ENCODE results near the gene SH3GLB2.
A peak's percentile ranks its signal among the peaks of the same experiment; 100 is the strongest.
"Not testable (repeated sequence)": the region's sequence is repeated elsewhere in the genome, so short reads cannot be mapped to it uniquely, and the experiment has no call there.

The SH3GLB2 gene

GRCh38 chr9:129014124-129014523, 14.0 kb downstream of the SH3GLB2 start:
- no peak for DNase-seq

- no peak for DNase-seq
These were observed 14.5 kb downstream of the SH3GLB2 start for GRCh38 chr9:129013674-129014073.

- DNase-seq = no peak
These were observed 15.2 kb downstream of the SH3GLB2 start for GRCh38 chr9:129012893-129013448.

GRCh38 chr9:129012343-129012742, 15.8 kb downstream of the SH3GLB2 start:
- no peak for DNase-seq

DNA sequence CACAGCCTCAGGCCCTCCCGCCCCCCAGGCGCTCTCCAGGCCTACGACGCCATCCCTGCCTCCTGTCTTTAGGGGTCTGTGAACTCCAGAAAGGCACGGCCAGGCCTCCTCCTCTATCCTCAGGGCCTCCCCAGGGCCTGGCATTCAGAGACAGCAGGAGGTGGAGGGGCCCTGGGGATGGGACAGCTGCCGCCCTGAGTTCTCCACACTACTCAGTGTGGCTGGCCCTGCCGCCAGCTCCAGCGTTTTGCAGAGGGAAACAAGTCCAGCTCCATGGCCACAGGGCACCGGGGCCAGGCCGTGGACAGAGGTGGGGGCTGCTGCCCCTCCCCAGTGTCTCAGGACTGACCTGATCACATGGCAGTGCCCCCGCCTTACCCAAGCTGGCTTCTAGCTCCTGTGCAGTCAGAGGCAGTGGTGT, 16.4 kb downstream of the SH3GLB2 start:
- DNase-seq = no peak

- DNase-seq = no peak
These were observed 17.0 kb downstream of the SH3GLB2 start for GRCh38 chr9:129011170-129011569.

DNA sequence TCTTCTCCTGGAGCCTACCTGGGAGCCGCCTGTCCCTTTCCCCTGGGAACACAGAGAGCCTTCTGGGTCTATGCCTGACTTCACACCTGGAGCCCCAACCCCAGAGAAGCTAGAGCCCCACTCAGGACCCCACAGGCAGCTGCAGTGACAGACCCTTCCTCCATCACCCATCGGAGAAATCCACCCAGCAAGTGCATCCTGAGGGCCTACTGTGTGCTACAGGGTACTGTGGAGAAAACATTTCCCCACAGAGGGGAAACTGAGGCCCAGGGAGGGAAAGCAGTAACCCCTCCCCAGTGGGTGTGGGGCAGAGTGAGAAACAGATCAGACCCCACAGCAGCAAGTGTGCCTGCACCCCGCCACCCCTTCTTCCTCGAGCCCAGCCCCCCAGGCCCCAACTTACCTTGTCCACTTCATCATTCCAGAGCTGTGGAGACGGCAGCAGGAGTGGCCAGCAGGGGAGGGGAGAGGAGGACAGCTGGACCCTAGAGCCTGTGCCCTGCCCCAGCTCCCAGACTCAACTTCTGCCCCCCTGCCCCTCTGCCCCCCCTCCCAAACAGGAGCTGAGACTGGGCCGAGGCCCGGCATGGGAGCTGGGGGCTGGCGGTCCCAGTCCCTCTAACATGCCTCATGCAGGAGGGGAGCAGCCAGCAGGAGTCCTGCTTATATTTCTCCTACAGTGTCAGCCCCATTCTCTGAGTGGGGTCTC, 17.7 kb downstream of the SH3GLB2 start:
- DNase-seq = no peak

- DNase-seq = no peak
These were observed 18.5 kb downstream of the SH3GLB2 start for GRCh38 chr9:129009584-129010141.

DNA sequence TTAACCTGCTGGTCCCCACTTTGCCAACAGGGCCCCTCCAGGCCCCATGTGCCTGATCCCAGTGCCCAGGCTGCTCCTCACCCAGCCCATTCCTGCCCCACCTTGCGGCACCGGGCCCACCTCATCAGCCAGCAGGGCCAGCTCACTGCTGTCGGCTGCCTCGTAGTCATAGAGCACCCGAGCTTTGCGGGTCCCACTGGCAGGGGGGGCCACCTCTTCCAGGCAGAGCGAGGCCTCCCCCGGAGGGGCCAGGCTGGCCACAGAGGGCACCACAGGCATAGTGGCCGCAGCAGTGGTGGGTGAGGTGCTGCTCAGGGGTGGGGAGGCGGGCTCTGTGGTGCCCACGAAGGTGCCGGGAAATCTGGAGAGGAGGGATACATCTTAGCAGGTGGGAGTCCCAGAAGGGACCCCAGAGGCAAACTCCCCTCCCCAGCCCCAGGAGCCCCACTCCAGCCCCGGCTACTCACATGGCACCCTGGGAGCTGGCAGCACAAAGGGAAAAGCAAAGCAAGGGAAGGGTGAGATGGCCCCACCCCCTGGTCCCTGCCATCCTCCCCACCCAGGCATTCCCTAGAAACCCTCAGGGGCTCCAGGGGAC, 19.0 kb downstream of the SH3GLB2 start:
- no peak for DNase-seq

DNA sequence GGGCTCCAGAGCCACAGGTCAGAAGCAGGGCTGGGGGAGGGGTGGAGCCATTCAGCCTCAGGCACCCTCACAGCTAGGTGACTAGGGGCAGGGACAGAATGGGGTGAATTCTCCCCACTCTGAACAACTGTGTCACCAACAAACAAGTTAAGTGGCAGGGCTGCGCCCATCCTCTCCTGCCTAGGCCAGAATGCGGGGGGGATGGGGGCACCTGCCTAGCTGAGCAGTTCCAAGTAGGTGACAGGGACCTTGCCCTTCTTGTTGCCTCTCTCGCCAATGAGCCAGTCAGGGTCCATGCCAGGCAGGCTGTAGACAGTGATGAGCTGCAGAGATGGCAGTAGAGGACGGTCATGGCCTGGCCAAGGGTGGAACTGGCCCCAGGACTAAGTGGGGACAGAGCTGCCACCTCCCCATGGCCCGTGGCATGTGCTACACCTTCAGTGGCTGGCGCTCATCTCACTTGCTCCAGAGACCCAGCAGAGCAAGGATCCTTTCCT, 19.6 kb downstream of the SH3GLB2 start:
- no peak for DNase-seq

DNA sequence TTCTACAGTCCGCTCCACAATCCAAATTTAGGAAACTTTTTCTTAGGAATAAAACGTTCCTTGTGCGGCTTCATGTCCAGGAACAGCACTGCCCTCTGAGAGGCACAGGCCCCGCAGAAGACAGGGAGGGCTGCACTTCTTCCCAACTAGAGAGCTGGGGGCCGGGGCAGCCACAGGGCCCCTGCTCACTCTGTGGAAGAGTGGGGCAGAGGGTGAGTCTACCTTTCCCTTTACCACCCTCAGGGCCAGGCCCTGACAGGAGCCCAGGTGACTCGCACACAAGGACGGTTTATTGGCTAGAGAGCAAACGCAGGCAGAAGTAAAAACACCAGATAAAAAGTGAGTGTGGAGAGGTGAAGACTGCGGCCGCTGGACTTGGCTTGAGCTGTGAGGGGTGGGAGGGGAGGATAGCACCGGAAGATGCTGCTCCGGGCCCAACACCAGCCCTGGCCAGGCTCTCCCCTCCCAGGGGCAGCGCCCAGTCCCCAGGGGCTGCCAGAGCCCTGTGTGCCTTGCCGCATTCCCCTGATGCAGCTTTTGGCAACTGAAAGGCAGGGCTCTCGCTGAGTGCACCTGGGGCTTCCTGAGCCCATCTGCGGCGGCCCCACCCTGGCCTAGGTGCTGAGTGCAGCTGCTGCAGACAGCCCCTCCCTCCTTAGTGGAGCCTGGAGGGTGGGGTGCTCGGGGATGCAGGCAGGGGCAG, 20.2 kb downstream of the SH3GLB2 start:
- no peak for DNase-seq

- no peak for DNase-seq
These were observed 20.9 kb downstream of the SH3GLB2 start for GRCh38 chr9:129007035-129007765.

DNA sequence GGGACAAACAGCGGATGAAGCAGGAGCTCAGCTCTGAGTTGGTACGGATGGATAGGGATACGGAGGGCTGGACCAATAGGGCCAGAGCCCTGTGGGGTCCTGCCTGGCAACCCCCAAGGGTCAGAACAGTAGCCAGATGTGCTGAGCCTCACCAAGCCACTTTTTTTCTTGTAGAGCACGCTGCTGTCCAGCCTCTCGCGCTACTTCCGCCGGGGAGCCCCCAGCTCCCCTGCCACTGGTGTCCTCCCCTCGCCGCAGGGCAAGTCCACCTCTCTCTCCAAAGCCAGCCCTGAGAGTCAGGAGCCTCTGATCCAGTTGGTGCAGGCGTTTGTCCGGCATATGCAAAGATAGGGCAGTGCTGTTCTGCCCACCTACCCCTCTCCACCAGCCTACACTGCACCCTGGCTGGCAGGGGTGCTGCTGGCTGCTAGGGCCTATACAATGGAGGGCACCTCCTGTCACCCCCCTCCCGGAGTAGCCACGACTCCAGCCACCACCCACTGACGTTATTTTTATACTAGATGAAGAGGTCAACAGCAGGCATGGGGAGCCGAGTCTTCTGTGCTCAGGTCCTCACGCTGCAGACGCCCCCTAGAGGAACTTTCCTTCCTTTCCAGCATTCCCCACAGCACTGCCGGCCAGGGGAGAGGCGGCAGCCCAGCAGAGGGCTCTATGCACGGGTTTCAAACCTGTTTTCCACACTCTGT, 21.6 kb downstream of the SH3GLB2 start:
- peak; percentile 56 for DNase-seq

GRCh38 chr9:129005336-129005997, 22.7 kb downstream of the SH3GLB2 start:
- DNase-seq = no peak

DNA sequence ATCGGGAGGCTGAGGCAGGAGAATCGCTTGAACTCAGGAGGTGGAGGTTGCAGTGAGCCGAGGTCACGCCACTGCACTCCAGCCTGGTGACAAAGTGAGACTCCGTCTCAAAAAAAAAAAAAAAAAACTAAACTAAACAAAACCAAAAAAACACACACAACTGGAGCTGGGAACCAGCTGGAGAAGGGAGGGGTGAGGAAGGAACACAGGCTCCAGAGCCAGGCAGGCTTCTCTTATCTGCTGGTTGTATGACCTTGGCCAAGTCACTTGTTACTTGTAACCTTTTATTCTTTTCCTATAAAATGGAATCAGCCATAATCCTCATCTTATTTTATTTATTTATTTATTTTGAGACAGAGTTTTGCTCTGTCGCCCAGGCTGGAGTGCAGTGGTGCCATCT, 24.0 kb downstream of the SH3GLB2 start:
- DNase-seq = not testable (repeated sequence)

DNA sequence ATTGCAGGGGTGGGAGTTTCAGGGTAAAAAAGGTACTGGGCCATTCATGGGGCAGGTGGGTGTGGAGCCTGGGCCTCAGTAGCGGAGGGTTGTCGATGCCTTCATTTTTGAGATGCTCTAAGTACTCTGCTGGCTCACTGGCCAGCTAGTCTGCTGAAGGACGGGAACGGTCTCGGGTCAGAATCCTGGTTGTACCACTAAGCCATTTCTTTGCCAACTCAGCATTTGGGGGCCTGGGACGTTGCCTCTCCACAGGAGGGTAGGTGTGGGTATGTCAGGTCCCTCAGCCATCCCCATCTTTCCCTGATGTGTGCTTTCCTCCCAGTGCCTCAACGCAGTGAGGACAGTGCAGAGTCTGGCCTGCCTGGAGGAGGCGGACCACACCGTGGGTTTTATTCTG, 25.1 kb downstream of the SH3GLB2 start:
- DNase-seq = no peak

DNA sequence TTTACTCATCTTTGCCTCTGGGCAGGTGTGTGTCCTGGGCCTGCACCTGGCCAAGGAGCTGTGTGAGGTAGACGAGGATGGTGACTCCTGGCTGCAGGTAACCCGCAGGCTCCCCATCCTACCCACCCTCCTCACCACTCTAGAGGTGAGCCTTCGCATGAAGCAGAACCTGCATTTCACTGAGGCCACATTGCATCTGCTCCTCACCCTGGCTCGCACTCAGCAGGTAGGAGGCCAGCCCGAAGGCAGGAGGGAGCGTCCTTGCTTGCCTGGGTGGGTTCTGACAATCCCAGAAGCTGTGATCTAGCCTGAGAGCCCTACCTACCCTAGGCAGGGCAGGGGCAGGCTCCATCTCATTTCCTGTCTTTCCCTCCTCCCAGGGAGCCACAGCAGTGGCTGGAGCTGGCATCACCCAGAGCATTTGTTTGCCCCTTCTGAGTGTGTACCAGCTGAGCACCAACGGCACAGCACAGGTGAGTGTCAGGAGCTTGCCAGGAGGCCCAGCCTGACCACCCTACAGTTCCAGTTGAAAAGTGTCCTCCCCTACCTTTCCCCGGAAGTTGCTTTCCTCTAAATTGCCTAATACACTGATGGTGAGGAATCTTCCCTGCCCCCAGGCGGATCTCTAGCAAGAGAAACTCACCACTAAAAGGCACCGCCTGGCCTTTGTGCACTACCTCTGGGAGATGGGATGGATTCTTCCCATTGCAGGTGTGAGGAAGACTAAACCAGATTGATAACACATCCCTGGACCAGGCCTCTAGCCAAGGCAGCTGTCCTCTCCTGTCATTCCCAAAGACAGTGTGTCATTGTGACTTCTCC, 26.4 kb downstream of the SH3GLB2 start:
- no peak for DNase-seq

GRCh38 chr9:128999581-129000206, 28.4 kb downstream of the SH3GLB2 start:
- DNase-seq = no peak

DNA sequence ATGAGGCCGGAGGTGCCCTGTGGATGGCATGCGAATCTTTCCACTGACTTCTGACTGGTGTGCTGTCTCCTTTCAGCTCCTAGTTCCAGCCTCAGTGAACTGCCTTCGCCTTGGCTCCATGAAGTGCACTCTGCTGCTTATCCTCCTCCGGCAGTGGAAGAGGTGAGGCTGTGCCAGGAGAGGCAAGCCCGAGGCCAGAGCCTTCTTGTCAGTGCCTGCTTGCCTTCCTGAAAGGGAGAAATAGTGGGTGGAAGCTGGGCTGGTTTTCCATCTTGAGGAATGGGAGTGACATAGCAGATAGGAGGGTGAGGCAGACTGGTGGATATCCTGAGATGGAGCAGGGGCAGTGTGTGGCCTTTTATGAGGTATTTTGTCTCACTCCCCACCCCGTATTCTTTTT, 29.7 kb downstream of the SH3GLB2 start:
- DNase-seq = no peak

- DNase-seq = no peak
These were observed 32.3 kb downstream of the SH3GLB2 start for GRCh38 chr9:128995791-128996190.

Data from CD4-positive, alpha-beta T cell treated with Interleukin-21 for 1 hour (primary cell).